SK-N-MC (cell line): ENCODE results near the gene IGFL1.

Experiments
- DNase-seq: peaks from one replicate; pipeline ENCODE4 v3.0.0-alpha.2; 2011; ENCODE audit warnings: low read depth, low spot score
- H3K27ac ChIP-seq: fragments of 200-600 bp; sonication (generic); 2 replicates; pipeline ENCODE4 v1.5.1; 2016; ENCODE audit warnings: mixed run types
- H3K36me3 ChIP-seq: fragments of 200-600 bp; sonication (generic); 2 replicates; pipeline ENCODE4 v1.6.1; 2017; ENCODE audit warnings: antibody characterized with exemption, low read length, mixed read lengths; ENCODE audit not compliant: insufficient read depth
- H3K4me3 ChIP-seq: fragments of 200-600 bp; sonication (generic); 2 replicates; pipeline ENCODE4 v1.5.1; 2016
- H3K9ac ChIP-seq: fragments of 200-600 bp; sonication (generic); 2 replicates; pipeline ENCODE4 v1.8.0; 2017; ENCODE audit warnings: mixed run types, mixed read lengths; ENCODE audit not compliant: insufficient read length
- H3K9me3 ChIP-seq: fragments of 200-600 bp; sonication (generic); 2 replicates; pipeline ENCODE4 v1.6.1; 2017; ENCODE audit warnings: low read depth, mild to moderate bottlenecking, antibody characterized with exemption, low read length, moderate library complexity, mixed read lengths
- EZH2 ChIP-seq: fragments of 200-600 bp; sonication (generic); IDR thresholded peaks from one replicate; pipeline ENCODE4 v1.6.1; 2017; ENCODE audit warnings: antibody characterized with exemption
- FOXP2 ChIP-seq: optimal IDR thresholded peaks from 2 replicates; pipeline ENCODE3; 2011; ENCODE audit warnings: mild to moderate bottlenecking, moderate library complexity; ENCODE audit not compliant: insufficient read depth; ENCODE audit errors: extremely low read length, control extremely low read depth
- POLR2AphosphoS5 ChIP-seq: IDR thresholded peaks from 2 replicates; pipeline ENCODE4 v1.6.1; 2012; ENCODE audit warnings: mild to moderate bottlenecking, low read depth, low read length, borderline replicate concordance

Gene IGFL1

DNA sequence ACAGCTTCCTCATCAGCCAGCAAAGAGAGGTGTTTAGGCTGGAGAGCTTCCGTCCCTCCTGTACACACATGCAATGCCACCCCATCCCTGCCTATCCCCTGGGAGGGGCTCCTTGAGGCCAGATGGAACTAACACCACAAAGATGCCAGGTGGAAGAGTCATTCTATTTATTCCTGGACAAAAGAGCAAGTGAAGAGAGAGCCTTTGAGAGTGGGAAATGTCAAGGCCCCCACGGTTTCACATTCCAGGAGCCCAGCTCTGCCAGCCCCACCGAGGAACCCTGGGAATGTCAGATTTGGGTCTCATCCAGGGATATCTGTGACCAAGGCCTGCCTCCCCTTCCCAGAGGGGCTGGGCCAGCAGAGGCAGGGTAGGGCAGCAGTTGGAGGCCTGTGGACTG, 30.8 kb upstream of the IGFL1 start:
- TF ChIP-seq POLR2AphosphoS5, result no peak
- TF ChIP-seq EZH2, result no peak
- no peak for TF ChIP-seq FOXP2
- no peak for DNase-seq
- Histone ChIP-seq H3K4me3 (no peak overlapping the region), H3K9me3 (no peaks in the 10 kb centered on the region), H3K36me3 (no peaks in the 10 kb centered on the region), H3K9ac (no peak overlapping the region), H3K27ac (no peak overlapping the region)

DNA sequence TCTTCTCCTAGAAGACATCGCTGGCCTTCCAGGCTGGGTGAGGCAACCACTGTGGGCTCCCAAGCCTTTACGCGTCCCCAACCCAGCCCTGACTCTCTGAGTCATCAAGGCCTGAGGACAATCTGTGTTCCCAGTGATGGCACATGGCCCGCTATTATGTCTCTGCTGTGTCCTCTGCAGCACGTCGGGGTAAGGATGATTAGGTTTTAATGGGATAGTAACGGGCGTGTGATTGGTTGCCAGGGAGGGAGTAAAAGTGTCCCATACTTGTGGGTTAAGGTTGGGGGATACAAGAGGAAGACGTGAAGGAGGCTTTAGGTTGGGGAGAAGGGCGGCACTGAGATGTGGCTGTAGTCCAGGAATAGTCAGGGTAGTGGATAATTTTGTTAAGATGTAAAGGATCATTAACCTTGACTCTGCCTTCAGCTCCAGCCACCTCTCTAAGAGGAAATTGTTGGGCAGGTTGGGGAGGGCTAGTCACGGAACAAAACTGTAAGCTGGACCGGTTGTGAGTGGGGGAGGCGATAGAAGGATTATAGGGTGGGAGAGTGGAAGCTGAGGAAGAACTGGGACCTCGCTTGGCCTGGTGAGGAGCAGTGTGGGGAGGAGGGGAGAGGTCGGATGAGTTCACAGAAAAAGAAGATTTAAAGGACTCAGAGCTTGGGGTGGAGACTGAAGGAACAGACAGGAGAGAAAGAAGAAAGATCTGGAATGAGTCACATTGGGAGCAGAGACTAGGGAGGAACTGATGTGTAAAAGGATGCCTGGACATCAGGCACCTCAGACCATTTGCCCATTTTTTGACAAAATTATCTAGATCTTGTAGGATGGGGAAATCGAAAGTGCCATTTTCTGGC, 27.9 kb upstream of the IGFL1 start:
- H3K9me3 ChIP-seq, result no peaks in the 10 kb centered on the region
- DNase-seq, result no peak
- no peaks in the 10 kb centered on the region for H3K36me3 ChIP-seq
- TF ChIP-seq POLR2AphosphoS5 (no peak), EZH2 (no peak), FOXP2 (no peak)
- no peak overlapping the region for H3K27ac ChIP-seq
- H3K9ac ChIP-seq, result no peak overlapping the region
- no peak overlapping the region for H3K4me3 ChIP-seq

DNA sequence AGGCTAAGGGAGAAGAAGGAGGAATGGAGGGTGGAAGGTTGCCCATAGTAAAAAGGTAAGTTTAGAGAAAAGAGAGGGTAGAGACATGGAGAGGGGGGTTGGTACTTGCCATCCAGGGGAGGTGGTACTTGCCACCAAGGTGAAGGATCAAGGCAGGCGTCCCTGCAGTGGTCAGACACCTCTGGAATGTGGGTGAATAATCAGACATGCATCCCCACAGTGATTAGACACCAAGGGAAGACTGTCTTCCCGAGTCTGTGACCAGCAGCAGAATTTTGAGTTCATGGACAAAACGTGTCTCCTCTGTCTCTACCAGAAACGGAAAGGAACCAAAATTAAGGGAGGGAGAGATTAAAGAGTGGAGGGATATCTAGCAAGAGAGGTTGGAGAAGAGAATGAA, 27.1 kb upstream of the IGFL1 start:
- Histone ChIP-seq H3K27ac (no peak overlapping the region), H3K36me3 (no peaks in the 10 kb centered on the region), H3K9ac (no peak overlapping the region), H3K4me3 (no peak overlapping the region), H3K9me3 (no peaks in the 10 kb centered on the region)
- TF ChIP-seq POLR2AphosphoS5 (no peak), EZH2 (no peak), FOXP2 (no peak)
- DNase-seq, result no peak

DNA sequence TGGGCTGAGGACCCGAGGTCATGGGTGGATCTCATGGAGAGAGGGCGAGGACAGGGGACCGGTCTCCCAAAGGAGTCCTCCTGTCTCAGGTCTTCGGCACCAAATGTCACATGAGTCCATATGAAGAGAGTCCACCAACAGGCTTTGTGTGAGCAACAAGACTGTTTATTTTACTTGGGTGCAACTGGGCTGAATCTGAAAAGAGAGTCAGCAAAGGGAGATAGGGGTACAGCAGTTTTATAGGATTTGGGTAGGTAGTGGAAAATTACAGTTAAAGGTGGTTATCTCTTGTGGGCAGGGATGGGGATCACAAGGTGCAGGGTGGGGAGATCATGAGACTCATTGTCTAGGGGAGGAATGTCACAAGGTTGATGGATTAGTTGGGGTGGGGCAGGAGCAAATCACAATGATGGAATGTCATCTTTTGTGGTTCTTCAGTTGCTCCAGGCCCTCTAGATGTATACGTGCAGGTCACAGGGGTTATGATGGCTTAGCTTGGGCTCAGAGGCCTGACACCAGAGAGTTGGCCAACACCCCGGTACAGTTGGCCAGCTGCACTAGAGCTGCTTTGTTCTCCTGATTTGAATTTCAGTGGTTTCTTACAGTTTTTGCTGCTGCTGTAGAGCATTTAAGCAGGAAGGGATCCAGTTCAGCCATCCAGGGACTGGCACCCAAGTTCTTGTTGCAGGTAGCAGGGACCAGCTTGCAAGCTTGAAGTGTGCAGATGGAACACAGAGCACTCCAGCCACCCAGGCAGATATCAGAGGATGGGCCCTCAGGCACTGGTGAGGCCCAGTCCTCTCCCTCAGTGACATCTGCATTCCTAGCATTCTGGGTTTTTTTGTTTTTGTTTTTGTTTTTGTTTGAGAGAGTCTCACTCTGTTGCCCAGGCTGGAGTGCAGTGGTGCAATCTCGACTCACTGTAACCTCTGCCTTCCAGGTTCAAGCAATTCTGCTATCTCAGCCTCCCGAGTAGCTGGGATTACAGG, 26.4 kb upstream of the IGFL1 start:
- Histone ChIP-seq H3K9ac (no peak overlapping the region), H3K9me3 (no peaks in the 10 kb centered on the region), H3K4me3 (no peak overlapping the region), H3K36me3 (no peaks in the 10 kb centered on the region), H3K27ac (no peak overlapping the region)
- no peak for TF ChIP-seq EZH2
- no peak for TF ChIP-seq POLR2AphosphoS5
- no peak for TF ChIP-seq FOXP2
- no peak for DNase-seq

DNA sequence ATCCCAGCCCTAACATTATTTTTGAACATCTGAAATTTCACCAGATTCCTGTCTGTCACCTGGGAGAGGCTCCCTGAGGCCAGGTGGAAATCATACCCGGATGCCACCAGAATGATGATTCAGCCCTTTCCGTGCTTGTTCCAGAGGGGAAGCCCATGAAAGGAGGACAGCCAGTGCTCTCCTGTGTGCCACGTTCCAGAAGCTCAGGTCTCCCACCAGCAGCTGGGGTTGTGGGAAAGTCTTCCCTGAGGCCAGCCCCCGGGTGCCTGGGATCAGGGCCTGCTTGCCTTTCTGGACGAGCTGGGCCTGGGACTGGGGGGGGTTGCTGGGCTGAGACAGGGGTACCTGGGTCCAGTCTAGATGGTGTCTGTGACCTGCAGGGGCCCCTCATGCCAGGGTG, 25.5 kb upstream of the IGFL1 start:
- Histone ChIP-seq H3K4me3 (no peak overlapping the region), H3K9me3 (no peaks in the 10 kb centered on the region), H3K36me3 (no peaks in the 10 kb centered on the region), H3K9ac (no peak overlapping the region), H3K27ac (no peak overlapping the region)
- no peak for DNase-seq
- TF ChIP-seq FOXP2 (no peak), POLR2AphosphoS5 (no peak), EZH2 (no peak)

DNA sequence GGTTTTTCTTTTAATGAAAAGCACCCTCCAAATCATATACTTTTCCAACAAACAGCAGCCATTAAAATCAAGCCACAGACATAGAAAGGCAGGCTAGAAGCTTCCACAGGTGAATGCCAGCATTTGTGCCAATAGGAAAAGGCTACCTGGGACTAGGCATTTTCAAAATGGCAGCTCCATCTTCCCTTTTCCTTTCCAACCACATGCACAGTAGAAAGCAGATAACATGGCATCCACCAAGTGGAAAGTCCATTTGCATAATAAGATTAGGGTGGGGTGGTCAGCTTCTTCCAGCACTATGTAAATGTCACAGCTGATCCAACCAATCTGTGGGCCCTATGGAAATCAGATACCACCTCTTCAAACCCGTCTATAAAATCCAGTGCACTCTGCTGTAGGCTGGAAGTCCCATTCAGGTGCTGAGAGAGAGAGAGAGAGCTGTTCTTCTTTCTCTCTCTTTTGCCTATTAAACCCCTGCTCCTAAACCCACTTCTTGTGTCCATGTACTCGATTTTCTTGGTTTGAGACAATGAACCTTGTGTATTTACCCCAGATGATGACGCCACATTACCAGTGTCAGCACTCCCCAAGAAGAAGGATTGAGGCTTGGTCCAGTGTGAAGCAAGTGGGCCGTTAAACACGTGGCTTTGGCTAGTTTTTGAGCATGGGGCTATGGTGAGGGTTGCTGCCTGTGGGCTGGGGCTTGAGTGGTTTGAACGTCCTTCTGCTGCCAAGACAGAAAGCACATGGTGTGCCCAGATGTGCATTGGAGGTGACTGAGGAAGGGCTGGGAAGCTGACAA, 24.2 kb upstream of the IGFL1 start:
- Histone ChIP-seq H3K9me3 (no peaks in the 10 kb centered on the region), H3K36me3 (no peaks in the 10 kb centered on the region), H3K4me3 (no peak overlapping the region), H3K27ac (no peak overlapping the region), H3K9ac (no peak overlapping the region)
- TF ChIP-seq POLR2AphosphoS5 (no peak), EZH2 (no peak), FOXP2 (no peak)
- DNase-seq, result no peak

DNA sequence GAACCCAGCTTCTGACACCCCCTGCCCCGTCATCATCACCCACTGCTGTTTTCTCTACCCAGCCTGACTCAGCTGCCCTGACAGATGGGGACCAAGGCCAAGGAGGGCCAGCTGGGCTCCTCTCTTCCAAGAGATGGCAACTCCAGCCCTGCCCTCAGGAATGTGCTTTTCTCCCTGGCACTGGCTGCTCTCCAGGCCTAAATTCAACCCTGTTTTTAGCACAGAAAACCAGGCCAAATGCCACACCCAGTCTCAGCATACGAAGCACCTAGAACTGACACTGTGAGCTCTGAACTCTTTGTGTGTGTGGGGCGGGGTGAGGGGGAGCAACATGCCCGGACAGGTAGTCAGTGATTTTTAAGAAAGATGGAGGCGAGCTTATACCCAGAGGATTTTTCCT, 23.4 kb upstream of the IGFL1 start:
- DNase-seq, result no peak
- Histone ChIP-seq H3K36me3 (no peaks in the 10 kb centered on the region), H3K9ac (no peak overlapping the region), H3K4me3 (no peak overlapping the region), H3K27ac (no peak overlapping the region), H3K9me3 (no peaks in the 10 kb centered on the region)
- no peak for TF ChIP-seq EZH2
- TF ChIP-seq FOXP2, result no peak
- no peak for TF ChIP-seq POLR2AphosphoS5
